HG03439 (cell line): ENCODE data around the gene TNK2.

Experiments
- ATAC-seq: cut with Tn5 transposase; IDR thresholded peaks from one replicate; pipeline ENCODE4 v1.9.1; 2021; ENCODE audit warnings: mild to moderate bottlenecking, moderate library complexity; ENCODE audit not compliant: unreplicated experiment

TNK2 gene

GRCh38 chr3:195900436-195901355 lies 7.7 kb downstream of the TNK2 start:
- peak; percentile 26 for ATAC-seq

- no peak for ATAC-seq
Measured at GRCh38 chr3:195899701-195900435, 8.5 kb downstream of the TNK2 start.

- no peak for ATAC-seq
Measured at GRCh38 chr3:195897853-195898415, 10.4 kb downstream of the TNK2 start.

GRCh38 chr3:195897081-195897852 lies 11.1 kb downstream of the TNK2 start:
- ATAC-seq = no peak

GRCh38 chr3:195896361-195897080 lies 11.8 kb downstream of the TNK2 start:
- ATAC-seq = peak; percentile 4

- peak; percentile 46 for ATAC-seq
Measured at GRCh38 chr3:195895861-195896360, 12.4 kb downstream of the TNK2 start.

GRCh38 chr3:195895078-195895860 lies 13.1 kb downstream of the TNK2 start:
- ATAC-seq = peak; percentile 54

GRCh38 chr3:195893916-195894465 lies 14.4 kb downstream of the TNK2 start:
- no peak for ATAC-seq

- ATAC-seq = no peak
Measured at GRCh38 chr3:195893516-195893915, 14.8 kb downstream of the TNK2 start.

- ATAC-seq = no peak
Measured at GRCh38 chr3:195893044-195893395, 15.3 kb downstream of the TNK2 start.

- ATAC-seq = no peak
Measured at GRCh38 chr3:195892105-195893043, 16.0 kb downstream of the TNK2 start.

GRCh38 chr3:195891431-195892104 lies 16.8 kb downstream of the TNK2 start:
- ATAC-seq = no peak

GRCh38 chr3:195889870-195890295 lies 18.5 kb downstream of the TNK2 start:
- ATAC-seq = no peak

- no peak for ATAC-seq
Measured at GRCh38 chr3:195888981-195889869, 19.1 kb downstream of the TNK2 start.

- ATAC-seq = no peak
Measured at GRCh38 chr3:195888311-195888761, 20.0 kb downstream of the TNK2 start.

GRCh38 chr3:195887670-195888069 lies 20.7 kb downstream of the TNK2 start:
- ATAC-seq = no peak
